Measurements from ENCODE around the gene SCN4B. TPM values are rescaled to one million over a fixed set of nuclear protein-coding genes. Genes with fewer than 3 reads are reported as not detected.
A peak's percentile ranks its signal among the peaks of the same experiment; 100 is the strongest.

Gene SCN4B
- total RNA-seq, 3 donors from 2014 or later (not counting 1 experiment from before 2014, with no cell fraction given), result 0.33 TPM; not detected in 2

- H3K27ac Mint-ChIP-seq, result no peak overlapping the region
- intact Hi-C loops (cut with micrococcal nuclease), result no loop called here
- DNase-seq (no peak), ATAC-seq (peak; percentile 48 to 61 (median 52))
- H3K9me3 Mint-ChIP-seq, result peaks cover 2 to 11% of the 10 kb centered on the region in 2 donors
- H3K36me3 Mint-ChIP-seq, result peaks cover 15% of the 10 kb centered on the region
- Histone ChIP-seq H3K27ac (ENCODE audit: low read length) (no peak overlapping the region), H3K36me3 (ENCODE audit: control insufficient read depth, insufficient read depth, low read length) (no peaks in the 10 kb centered on the region), H3K4me3 (ENCODE audit: low read length) (no peak overlapping the region), H3K27me3 (ENCODE audit: control insufficient read depth, insufficient read depth, low read length) (no peaks in the 10 kb centered on the region), H3K9me3 (ENCODE audit: control insufficient read depth, insufficient read depth, low read length) (peaks cover 26% of the 10 kb centered on the region), H3K4me1 (ENCODE audit: control insufficient read depth, insufficient read depth, low read length) (no peaks in the 10 kb centered on the region)
- no peak for TF ChIP-seq CTCF (IDR thresholded peaks at IDR 0.05)
- H3K4me3 Mint-ChIP-seq, result no peak overlapping the region
- whole genome bisulfite sequencing (ENCODE audit: insufficient coverage), result 24% methylated on average over 4 of the region's 4 CpGs
- peaks cover 5 to 14% of the 10 kb centered on the region in 2 donors for H3K27me3 Mint-ChIP-seq (ENCODE audit: low read depth in 2 of 2)
- no peaks in the 10 kb centered on the region for H3K4me1 Mint-ChIP-seq
Measured at GRCh38 chr11:118088531-118088930, 64.1 kb downstream of the SCN4B start.

GRCh38 chr11:118087931-118088330 lies 64.7 kb downstream of the SCN4B start:
- Mint-ChIP-seq H3K27me3 (ENCODE audit: low read depth in 2 of 2) (peaks cover 5 to 14% of the 10 kb centered on the region in 2 donors), H3K27ac (no peak overlapping the region), H3K9me3 (peaks cover 2 to 11% of the 10 kb centered on the region in 2 donors), H3K4me3 (no peak overlapping the region), H3K36me3 (peaks cover 15% of the 10 kb centered on the region), H3K4me1 (no peaks in the 10 kb centered on the region)
- Histone ChIP-seq H3K36me3 (ENCODE audit: control insufficient read depth, insufficient read depth, low read length) (no peaks in the 10 kb centered on the region), H3K27me3 (ENCODE audit: control insufficient read depth, insufficient read depth, low read length) (no peaks in the 10 kb centered on the region), H3K27ac (ENCODE audit: low read length) (no peak overlapping the region), H3K4me1 (ENCODE audit: control insufficient read depth, insufficient read depth, low read length) (no peaks in the 10 kb centered on the region), H3K4me3 (ENCODE audit: low read length) (no peak overlapping the region), H3K9me3 (ENCODE audit: control insufficient read depth, insufficient read depth, low read length) (peaks cover 26% of the 10 kb centered on the region)
- no peak for TF ChIP-seq CTCF (IDR thresholded peaks at IDR 0.05)
- no peak for ATAC-seq
- intact Hi-C loops (cut with micrococcal nuclease), result no loop called here
- 82% methylated on average over 5 of the region's 6 CpGs for WGBS (ENCODE audit: insufficient coverage)
- no peak for DNase-seq

GRCh38 chr11:118086913-118087768 lies 65.5 kb downstream of the SCN4B start, which contains the start of gene SMIM35:
SMIM35 (minus strand) TSS chr11:118086963; CDS start chr11:118086757, 206 bp downstream.
- no peak for DNase-seq
- Histone ChIP-seq H3K4me3 (ENCODE audit: low read length) (no peak within 1 kb of the TSS), H3K27me3 (ENCODE audit: control insufficient read depth, insufficient read depth, low read length) (no peaks in the 10 kb centered on the region), H3K4me1 (ENCODE audit: control insufficient read depth, insufficient read depth, low read length) (no peaks in the 10 kb centered on the region), H3K27ac (ENCODE audit: low read length) (no peak within 1 kb of the TSS), H3K36me3 (ENCODE audit: control insufficient read depth, insufficient read depth, low read length) (no peaks in the 10 kb centered on the region), H3K9me3 (ENCODE audit: control insufficient read depth, insufficient read depth, low read length) (peaks cover 26% of the 10 kb centered on the region)
- TF ChIP-seq CTCF (IDR thresholded peaks at IDR 0.05), result no peak
- Mint-ChIP-seq H3K4me1 (no peaks in the 10 kb centered on the region), H3K27me3 (ENCODE audit: low read depth in 2 of 2) (peaks cover 5 to 14% of the 10 kb centered on the region in 2 donors), H3K4me3 (no peak within 1 kb of the TSS), H3K9me3 (peaks cover 2 to 11% of the 10 kb centered on the region in 2 donors), H3K27ac (no peak within 1 kb of the TSS), H3K36me3 (peaks cover 15% of the 10 kb centered on the region)
- intact Hi-C loops (cut with micrococcal nuclease), result no loop called here
- 90% methylated on average over 5 of the region's 5 CpGs for WGBS (ENCODE audit: insufficient coverage)
- ATAC-seq, result no peak
